IPS DF 4.7 (cell line): Measurements from ENCODE around the gene SCEL.
"Not testable (repeated sequence)": the region's sequence is repeated elsewhere in the genome, so short reads cannot be mapped to it uniquely, and the experiment has no call there.

Experiments
- DNase-seq: peaks from one replicate; pipeline ENCODE4 v3.0.0-alpha.2; 2013; ENCODE audit warnings: low spot score; ENCODE audit errors: extremely low read depth

SCEL gene, protein sequence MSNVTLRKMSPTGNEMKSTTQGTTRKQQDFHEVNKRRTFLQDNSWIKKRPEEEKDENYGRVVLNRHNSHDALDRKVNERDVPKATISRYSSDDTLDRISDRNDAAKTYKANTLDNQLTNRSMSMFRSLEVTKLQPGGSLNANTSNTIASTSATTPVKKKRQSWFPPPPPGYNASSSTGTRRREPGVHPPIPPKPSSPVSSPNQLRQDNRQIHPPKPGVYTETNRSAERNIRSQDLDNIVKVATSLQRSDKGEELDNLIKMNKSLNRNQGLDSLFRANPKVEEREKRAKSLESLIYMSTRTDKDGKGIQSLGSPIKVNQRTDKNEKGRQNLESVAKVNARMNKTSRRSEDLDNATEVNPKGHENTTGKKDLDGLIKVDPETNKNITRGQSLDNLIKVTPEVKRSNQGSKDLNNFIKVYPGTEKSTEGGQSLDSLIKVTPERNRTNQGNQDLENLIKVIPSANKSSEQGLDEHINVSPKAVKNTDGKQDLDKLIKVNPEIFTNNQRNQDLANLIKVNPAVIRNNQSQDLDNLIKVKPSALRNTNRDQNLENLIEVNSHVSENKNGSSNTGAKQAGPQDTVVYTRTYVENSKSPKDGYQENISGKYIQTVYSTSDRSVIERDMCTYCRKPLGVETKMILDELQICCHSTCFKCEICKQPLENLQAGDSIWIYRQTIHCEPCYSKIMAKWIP

DNA sequence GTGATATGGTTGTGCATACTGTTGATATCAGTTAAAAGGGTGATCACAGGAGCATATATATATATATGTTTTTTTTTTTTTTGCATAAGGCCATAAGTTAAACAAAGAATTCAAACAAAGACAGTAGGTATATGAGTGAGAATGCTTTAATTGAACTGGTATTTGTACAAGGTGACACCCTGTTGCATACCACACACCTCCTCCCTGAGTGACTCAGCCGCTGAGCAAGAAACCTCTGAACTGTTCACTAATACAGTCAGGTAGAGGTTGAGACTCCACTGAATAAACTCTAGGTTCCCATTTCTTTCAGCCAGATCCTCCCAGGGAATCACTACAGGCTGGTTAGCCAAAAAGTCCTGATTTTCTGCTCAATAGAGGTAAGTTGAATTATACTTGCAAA lies at the start of gene SCEL:
Gene SCEL, plus strand, starts transcription at position 259 of the 400 bp plus-strand sequence. CDS start 20,170 bp downstream, outside the sequence.
- no peak for DNase-seq

DNA sequence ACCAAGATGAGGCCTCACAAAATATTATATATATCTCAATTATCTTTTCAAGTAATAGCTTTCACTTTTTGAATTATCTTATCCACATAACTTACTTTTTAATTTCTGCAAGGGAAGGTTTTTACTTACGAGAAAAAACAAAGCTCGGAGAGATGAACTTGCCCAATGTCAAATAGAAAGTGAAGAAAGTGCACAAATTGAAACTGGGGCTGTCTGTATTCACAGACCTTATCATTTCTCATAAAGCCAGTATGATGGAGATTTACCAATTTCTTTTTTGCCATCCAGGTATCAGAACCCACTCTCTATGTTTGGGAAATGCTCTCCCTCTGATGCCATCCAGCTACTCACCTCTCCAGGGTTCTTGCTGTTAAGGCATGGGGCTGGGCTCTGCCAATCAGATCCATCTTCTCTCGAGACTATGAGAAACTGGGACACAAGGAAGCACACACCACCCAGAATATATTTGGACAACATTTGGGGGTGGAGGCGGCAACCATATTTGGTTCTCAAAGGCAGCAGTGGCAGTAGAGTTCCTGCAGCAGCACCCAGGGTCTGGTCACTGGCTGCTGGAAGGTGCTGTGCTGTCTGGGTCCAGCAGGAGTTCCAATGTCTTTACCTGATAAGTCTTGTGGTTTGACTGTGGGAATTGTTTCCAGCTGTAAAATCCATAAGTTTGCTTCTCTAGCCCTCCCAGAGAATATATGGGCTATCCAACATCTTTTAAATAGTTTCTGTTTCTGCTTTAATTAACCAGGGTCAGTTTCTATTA lies 45.8 kb upstream of the SCEL start:
- no peak for DNase-seq

DNA sequence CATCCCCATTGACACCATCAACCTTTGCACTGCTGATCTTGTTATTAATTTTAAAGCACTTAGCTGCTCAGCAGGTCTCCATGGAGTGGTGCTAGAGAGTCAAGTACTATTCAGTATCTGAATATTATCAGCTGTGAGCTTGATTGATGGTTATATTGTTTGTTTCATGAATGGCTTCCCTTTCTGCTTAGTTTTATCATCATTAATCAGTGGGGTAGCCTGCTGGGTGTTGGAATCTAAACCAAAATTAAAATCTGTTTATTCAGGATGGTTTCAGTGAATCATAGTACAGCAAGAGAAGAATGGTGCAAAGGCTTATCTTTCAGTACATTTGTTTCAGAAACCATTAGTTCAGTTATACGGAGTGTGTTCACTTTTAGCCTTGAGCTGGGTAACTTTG lies 42.5 kb upstream of the SCEL start:
- no peak for DNase-seq

DNA sequence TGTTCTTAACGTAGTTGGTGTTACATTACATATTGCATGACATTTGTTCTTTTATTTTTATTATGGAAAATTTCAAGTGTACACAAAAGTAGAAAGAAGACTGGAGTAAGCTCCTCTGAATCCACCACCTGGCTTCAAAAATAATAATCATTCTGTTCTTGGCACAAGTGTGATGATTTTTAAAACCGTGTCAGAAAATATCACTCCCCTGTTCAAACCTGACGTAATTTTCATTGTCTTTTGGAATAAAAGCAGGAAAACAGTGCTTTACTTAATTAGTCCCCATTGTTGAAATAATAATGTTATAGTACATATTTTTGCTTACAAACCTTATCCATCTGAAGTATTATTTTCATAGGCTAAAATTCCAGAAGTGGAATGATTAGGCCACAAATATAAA lies 41.3 kb upstream of the SCEL start:
- no peak for DNase-seq

DNA sequence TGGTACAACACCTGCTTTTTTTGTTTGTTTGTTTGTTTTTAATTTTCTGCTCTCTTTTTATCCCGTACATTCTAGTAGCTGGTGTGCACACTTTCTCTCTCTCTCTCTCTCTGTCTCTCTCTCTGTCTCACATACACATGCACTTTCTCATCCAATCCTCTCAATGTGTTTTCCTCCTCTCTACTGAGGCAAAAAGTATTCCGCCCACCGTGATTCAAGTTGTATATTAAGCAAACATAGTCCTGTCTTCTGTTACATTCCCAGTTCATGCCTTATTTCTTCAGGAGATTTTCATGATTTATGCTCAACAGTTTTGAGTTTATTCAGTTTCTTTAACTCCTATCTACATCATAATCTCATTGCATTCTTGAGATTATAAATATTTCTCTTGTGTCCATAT lies 38.2 kb upstream of the SCEL start:
- DNase-seq, result no peak

DNA sequence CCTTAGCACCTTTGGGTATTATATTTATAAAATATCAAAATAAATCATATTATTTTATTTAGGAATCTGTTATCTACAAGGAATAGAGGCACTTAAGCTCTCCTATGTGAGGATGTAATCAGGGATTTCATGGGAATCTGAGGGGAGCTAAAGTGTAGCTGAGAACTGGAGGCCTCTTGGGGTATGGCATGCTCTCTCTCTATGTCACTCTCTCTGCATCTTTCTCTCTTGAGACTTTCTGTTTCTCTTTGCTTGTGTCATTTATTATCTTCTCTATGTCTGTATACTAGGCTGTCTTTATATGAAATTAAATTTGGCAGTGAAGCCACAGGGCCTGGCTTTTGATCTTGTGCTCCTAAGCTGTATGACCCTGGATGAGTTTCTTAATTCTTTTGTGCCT lies 37.7 kb upstream of the SCEL start:
- no peak for DNase-seq

DNA sequence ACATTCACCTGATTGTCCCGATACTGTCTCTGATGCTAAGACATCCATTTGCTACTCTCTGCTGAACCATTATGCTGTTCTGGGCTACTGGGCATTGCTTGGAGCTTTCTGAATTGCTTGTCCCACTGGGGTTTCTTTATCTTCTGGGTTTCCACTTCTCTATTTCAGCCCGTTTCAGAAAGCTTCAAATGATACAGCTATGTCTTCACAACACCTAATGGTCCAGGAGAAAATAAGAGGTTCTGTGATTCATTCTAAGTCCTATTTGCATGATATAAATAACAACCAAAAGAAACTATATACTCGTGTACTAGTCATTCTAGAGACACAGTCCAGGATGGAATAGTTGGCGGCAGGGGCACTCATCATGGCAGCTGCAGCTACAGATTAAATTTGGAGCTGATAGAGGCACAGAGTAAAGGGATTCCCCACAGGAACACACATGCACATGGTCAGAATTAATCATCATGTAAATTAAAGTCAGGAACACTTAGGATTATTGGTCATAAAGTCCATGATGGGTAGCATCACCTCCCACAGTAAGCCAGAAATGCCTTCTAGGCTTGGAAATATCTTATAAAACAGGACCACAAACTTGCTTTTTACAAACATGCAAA lies 33.3 kb upstream of the SCEL start:
- no peak for DNase-seq

DNA sequence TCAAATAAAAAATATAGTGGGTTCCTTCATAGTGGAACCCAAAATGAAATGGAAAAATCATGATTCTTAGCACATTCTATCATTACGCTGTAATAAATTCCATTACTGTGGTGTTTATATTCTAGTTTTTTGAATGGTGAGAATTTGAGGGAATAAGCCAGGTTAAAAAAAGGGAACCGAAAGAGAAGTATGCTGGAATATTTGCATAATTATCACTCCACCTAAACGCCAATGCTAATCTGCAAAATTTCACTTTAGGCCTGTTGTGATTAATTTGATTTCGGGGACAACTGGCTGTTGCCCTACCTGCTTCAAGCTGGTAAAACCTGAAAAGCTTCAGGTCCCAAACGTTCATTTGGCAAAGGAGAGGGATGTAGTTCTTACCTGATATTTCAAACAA lies 32.1 kb upstream of the SCEL start:
- no peak for DNase-seq

DNA sequence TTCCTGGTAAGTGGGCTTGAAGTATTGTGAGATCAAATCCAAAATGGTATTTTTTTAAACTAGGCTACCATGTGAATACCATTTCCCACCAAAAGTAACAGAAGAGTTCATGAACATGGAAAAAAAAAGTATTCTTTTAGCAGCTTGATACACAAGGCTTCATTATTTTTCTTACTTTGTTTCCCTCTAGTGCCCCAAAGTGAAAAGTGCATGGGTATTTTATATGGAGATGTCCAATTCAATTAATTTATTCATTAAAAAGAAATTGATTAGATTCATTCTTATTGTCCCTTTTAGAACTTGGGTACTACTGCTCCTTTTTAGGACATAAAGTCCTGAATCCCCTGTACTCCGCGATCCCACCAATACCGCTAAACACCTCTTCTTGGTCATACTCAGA lies 28.6 kb upstream of the SCEL start:
- no peak for DNase-seq

DNA sequence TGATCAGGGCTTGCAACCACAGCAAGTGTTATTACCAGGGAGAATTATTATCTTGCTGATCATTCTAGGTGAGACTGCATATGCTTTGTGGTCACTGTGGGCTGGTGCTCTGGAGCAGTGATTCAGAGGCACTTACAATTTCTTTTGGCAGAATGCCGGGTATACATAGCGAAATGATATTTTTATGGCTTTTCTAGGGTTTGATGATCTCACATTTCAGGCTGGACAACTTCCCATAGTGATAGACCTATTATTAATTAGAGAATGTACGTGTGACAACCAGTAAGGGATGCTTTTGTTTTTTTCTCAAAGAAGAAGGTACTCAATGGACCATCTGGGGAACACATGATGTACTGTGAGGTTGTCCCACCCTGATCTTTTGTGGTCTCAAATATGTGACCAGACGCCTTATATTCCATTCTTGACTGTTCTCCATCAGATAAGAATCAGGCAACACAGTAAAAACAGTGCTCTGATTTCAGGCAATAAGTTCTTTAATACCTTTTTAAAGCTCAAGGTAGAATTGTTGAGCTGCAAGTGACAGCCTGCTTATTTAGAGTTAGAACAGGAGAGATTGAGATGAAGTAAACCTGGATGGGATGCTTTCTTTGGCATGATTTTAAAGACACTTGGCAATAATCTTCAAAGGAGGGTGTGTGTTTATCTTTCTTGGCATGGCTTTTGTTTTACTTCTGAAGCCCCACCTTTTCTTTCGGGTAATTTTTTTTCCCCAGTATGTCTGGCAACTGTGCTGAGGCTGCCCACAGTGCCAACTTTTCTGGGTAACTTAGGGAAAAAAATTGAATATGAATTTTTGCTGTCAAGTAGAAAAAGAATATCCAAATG lies 27.4 kb upstream of the SCEL start:
- DNase-seq, result no peak

DNA sequence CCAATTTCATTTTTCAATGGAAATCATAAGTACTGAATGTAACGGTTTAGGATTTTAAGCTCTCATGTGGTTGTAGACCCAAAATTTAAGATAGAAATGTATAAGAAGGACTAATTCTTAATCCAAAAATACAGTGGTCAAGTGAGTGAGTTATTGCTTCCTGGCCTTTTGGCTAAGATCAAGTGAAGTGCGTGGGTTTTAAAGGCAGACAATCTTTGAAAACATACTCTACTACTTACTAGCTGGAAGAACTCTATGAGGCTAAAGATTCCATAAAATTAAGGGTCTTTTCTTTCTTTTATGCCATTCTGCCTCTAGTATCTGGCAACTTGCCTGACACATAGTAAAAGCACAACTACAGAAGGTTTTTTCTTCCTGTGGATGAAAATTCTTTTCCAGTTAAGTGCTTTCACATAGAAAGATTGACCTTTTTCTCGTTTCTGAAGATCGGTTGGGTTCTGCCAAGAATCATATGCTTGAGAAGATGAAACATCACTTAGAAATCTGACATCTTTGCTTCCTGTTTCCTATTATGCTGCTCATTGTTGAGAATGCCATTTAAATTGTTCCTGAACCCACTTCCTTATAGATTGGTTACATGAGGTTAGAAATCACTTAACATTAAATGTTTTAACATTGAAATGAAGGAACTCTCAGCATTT lies 26.4 kb upstream of the SCEL start:
- no peak for DNase-seq

DNA sequence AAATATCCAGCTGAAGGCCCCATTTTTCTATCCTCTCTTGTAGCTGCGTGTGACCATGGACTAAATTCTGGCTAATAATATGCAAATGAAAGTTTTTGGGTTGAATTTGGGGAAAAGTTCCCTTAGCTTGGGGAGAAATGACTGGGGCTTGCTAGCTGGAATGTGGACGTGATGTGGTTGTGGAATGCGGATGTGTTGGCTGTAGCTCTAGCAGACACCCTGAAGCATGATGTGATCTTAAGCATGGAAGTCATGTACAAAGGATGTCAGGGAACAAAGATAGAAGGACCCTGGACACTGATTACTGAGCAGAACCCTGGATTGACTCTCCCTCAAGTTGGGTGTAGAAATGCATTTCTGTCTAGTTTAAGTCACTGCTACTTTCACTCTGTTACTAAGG lies 25.4 kb upstream of the SCEL start:
- DNase-seq, result no peak

DNA sequence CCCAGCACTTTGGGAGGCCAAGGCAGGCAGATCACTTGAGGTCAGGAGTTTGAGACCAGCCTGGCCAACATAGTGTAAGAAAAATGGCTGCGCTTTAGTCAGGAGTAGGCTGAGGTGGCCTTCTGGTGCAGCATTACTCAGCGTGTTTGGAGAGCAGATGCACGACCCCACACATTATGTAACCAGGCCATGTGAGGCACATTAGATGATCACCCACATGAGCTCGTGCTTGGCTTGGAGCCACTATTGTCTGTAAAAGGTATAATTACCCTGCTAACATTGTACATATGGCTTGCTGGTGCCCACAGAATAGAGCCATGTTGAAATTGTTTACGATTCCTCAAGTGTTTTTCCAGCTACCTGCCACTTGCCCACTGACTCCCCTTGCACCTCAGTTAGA lies 24.0 kb upstream of the SCEL start:
- no peak for DNase-seq

DNA sequence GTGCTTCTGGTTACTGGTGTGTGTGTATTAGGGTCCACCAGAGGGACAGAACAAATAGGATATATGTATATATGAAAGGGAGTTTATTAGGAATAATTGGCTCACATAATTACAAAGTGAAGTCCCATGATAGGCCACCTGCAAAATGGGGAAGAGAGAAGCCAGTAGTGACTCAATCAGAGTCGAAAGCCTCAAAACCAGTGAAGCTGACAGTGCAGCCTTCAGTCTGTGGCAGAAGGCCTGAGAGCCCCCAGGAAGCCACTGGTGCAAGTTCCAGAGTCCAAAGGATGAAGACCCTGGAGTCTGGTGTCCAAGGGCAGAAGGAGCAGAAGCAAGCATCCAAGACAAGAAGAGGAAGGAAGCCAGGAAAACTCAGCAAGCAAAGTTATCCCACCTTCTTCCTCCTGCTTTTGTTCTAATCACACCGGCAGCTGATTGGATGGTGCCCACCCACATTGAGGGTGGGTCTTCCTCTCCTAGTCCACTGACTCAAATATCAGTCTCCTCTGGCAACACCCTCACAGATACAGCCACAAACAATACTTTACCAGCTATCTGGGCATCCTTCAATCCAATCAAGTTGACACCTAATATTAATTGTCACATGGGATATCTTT lies 21.7 kb upstream of the SCEL start:
- DNase-seq, result no peak

DNA sequence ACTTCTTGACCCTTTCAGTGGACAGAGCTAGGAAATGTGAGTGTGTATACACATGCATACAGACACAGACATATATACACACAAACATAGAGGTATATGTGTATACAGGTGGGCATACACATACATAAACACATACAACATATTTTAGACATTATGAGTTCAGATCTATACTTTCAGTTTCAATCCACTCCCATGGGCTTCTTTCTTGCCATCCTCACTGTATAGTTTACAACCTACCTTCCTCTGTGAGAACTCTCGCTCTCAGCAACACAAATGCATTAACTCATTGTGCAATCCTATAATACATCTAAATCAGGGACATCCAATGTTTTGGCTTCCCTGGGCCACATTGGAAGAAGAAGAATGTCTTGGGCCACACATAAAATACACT lies 21.2 kb upstream of the SCEL start:
- no peak for DNase-seq

DNA sequence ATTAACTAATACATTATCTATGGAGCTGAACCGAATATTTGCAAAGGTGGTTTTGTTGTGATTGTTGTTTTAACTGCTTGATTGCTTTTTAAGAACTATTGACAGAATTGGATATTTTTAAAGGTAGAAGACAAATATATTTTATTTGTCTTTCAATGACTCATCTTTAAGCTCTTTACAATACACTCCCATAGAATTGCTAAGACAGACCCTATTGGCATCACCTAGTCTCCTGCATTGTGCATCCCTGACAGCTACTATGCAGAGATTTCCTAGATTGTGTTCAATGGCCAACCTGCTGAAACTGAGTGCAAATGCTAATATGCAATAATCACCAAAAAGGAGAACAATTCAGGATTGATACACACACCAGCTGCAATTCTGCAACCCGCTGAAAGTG lies 19.7 kb upstream of the SCEL start:
- DNase-seq, result no peak

DNA sequence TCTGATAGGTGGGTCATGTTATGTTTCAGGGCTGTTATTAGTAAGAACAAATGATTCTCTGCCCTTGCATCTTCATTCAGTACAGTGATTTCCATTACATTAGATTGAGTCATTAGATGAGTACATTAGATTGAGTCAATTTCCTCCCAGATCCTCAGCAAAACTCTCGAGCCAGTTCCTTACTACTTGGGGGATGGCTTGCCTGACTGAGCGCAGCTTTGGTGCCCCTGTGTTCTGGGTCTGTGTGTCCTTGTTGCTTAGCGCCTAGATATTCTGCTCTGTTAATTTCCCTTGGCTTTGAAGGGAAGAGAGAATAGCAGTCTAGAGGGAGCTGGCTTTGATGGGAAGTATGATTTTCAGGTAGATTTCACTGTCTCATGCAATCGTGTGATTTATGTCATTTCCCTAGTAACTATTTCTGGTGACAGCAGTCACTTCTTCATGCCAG lies 19.1 kb upstream of the SCEL start:
- DNase-seq, result no peak

DNA sequence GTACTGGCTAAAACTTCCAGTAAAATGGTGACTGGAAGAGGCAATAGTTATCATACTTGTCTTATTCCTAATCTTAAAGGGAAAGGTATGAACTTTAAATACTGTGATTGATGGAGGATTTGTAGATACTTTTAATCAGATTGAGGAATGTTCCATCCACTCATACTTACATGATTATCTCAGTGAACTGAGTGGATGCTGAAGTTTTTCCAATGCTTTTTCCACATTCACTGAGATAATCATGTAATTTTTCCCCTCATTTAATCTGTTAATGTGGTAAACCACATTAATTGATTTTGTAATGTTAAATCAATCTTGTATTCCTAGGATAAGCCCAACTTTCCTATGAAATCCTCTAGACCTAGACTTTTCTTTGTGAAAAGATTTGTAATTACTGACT lies 17.2 kb upstream of the SCEL start:
- DNase-seq, result no peak

DNA sequence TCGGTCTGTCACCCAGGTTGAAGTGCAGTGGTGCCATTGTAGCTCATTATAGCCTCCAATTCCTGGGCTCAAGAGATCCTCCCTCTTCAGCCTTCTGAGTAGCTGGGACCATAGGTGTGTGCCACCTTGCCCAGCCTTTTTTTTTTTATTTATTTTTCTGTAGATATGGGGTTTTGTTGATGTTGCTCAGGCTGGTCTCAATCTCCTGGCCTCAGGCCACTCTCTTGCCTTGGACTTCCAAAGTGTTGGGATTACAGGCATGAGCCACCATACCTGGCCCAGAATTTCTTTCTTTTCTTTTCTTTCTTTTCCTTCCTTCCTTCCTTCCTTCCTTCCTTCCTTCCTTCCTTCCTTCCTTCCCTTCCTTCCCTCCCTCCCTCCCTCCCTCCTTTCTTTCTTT lies 16.1 kb upstream of the SCEL start:
- not testable (repeated sequence) for DNase-seq

DNA sequence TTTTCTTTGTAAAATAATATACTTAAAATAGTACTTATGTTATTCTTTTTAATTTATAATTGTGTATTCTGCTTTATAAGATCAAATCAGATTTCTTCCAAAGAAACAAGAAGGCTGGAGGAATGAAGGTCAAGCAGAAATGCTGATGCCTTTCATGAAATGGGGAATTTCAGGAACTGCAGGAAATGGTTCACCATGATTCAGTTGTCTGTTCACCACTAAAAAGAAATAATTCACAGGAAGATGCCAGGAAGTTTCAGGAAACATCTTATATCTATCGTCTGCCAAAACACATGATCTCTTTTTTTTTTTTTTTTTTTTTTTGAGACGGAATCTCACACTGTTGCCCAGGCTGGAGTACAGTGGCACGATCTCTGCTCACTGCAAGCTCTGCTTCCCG lies 15.7 kb upstream of the SCEL start:
- DNase-seq, result no peak
